Neuronal stem cell (in vitro differentiated cells): ENCODE data around the gene NATD1.
A peak's percentile ranks its signal among the peaks of the same experiment; 100 is the strongest.

Experiments used
- DNase-seq: peaks from one replicate; pipeline ENCODE4 v3.0.0-alpha.2; 2013; ENCODE audit warnings: low spot score
- H2AFZ ChIP-seq: one replicate; pipeline ENCODE4 v1.6.1; 2013; ENCODE audit warnings: mild to moderate bottlenecking, low read length, inconsistent platforms
- H2AK5ac ChIP-seq: 2 replicates; pipeline ENCODE4 v1.6.1; 2013; ENCODE audit warnings: low read depth, mild to moderate bottlenecking, inconsistent platforms, low read length, moderate library complexity, mixed read lengths
- H2BK120ac ChIP-seq: 2 replicates; pipeline ENCODE4 v1.6.1; 2013; ENCODE audit warnings: low read depth, mild to moderate bottlenecking, inconsistent platforms, low read length, moderate library complexity, mixed read lengths
- H2BK12ac ChIP-seq: one replicate; pipeline ENCODE4 v1.6.1; 2013; ENCODE audit warnings: low read length, inconsistent platforms
- H2BK15ac ChIP-seq: 2 replicates; pipeline ENCODE4 v1.6.1; 2013; ENCODE audit warnings: mild to moderate bottlenecking, low read length, inconsistent platforms, mixed read lengths
- H2BK5ac ChIP-seq: one replicate; pipeline ENCODE4 v1.6.1; 2013; ENCODE audit warnings: inconsistent platforms, mild to moderate bottlenecking, low read length, moderate library complexity
- H3K14ac ChIP-seq: one replicate; pipeline ENCODE4 v1.6.1; 2013; ENCODE audit warnings: low read length, inconsistent platforms
- H3K18ac ChIP-seq: 2 replicates; pipeline ENCODE4 v1.6.1; 2013; ENCODE audit warnings: low read length, inconsistent platforms
- H3K23ac ChIP-seq: 2 replicates; pipeline ENCODE4 v1.6.1; 2013; ENCODE audit warnings: low read depth, mild to moderate bottlenecking, mixed read lengths, low read length, inconsistent platforms; ENCODE audit not compliant: poor library complexity
- H3K27ac ChIP-seq: replicated peaks from 3 replicates; pipeline ENCODE4 v1.5.1; 2013; ENCODE audit warnings: low read length, inconsistent platforms
- H3K27me3 ChIP-seq, 3 experiments: 2 replicates each; pipeline ENCODE4 v1.6.1; 2013; ENCODE audit warnings: low read length in 3 of 3, mild to moderate bottlenecking in 2 of 3, inconsistent platforms in 1 of 3, low read depth in 1 of 3, mixed read lengths in 1 of 3, moderate library complexity in 1 of 3; ENCODE audit not compliant: control insufficient read depth in 3 of 3, insufficient read depth in 3 of 3
- H3K36me3 ChIP-seq, 2 donors: replicated peaks in 1 of 2; 2 replicates each; pipeline ENCODE4 v1.6.1; 2013; ENCODE audit warnings: low read length in 2 of 2; ENCODE audit not compliant: control insufficient read depth in 2 of 2, insufficient read depth in 2 of 2
- H3K4ac ChIP-seq: 2 replicates; pipeline ENCODE4 v1.6.1; 2013; ENCODE audit warnings: inconsistent platforms, mild to moderate bottlenecking, low read length, moderate library complexity
- H3K4me1 ChIP-seq, 2 donors: 1 replicate in 1 of 2; 2 replicates in 1 of 2; pipeline ENCODE4 v1.6.1; 2013; ENCODE audit warnings: low read length in 2 of 2, low read depth in 1 of 2; ENCODE audit not compliant: control insufficient read depth in 2 of 2, insufficient read depth in 1 of 2
- H3K4me2 ChIP-seq: one replicate; pipeline ENCODE4 v1.6.1; 2013; ENCODE audit warnings: mild to moderate bottlenecking, low read length, inconsistent platforms; ENCODE audit not compliant: insufficient read depth, poor library complexity, severe bottlenecking
- H3K4me3 ChIP-seq, 2 donors: 2 replicates each; pipeline ENCODE4 v1.5.1; 2013; ENCODE audit warnings: low read length in 2 of 2, mild to moderate bottlenecking in 2 of 2, inconsistent platforms in 1 of 2, moderate library complexity in 1 of 2
- H3K79me1 ChIP-seq: one replicate; pipeline ENCODE4 v1.6.1; 2013; ENCODE audit warnings: low read depth, mild to moderate bottlenecking, inconsistent platforms, low read length, moderate library complexity
- H3K9ac ChIP-seq: one replicate; pipeline ENCODE4 v1.6.1; 2013; ENCODE audit warnings: mild to moderate bottlenecking, low read depth, low read length, inconsistent platforms; ENCODE audit not compliant: poor library complexity
- H3K9me3 ChIP-seq, 2 donors: replicated peaks in 1 of 2; 2 replicates each; pipeline versions ENCODE3 to v1.6.1; 2013; ENCODE audit warnings: low read length in 2 of 2, mild to moderate bottlenecking in 2 of 2, inconsistent platforms in 1 of 2, low read depth in 1 of 2, mixed read lengths in 1 of 2, moderate library complexity in 1 of 2; ENCODE audit not compliant: control insufficient read depth in 2 of 2, insufficient read depth in 1 of 2
- H4K8ac ChIP-seq: one replicate; pipeline ENCODE4 v1.6.1; 2013; ENCODE audit warnings: low read depth, mild to moderate bottlenecking, inconsistent platforms, low read length, moderate library complexity
- H4K91ac ChIP-seq: one replicate; pipeline ENCODE4 v1.6.1; 2013; ENCODE audit warnings: low read length, low read depth, mild to moderate bottlenecking, inconsistent platforms; ENCODE audit not compliant: poor library complexity
- WGBS, 2 donors: extraction: QIAGEN DNeasy Blood & Tissue Kit; methylation state at CpG; one replicate each; pipeline ENCODE4 v1.1.7; 2013; ENCODE audit warnings: missing lambda C conversion rate in 2 of 2, mixed read lengths in 1 of 2; ENCODE audit not compliant: insufficient read length in 2 of 2, insufficient replicate concordance in 1 of 2; ENCODE audit errors: extremely low coverage in 2 of 2; 5-methylcytosine and 5-hydroxymethylcytosine counted together

Gene NATD1

GRCh38 chr17:21283482-21284318 is 30.5 kb upstream of the NATD1 start:
- H2AK5ac ChIP-seq, result peak overlapping the region; percentile 30
- H3K9me3 ChIP-seq, result no peaks in the 10 kb centered on the region
- no peak overlapping the region for H4K8ac ChIP-seq
- peak overlapping the region; percentile 47 for H2BK12ac ChIP-seq
- no peak for DNase-seq
- H3K23ac ChIP-seq, result peak overlapping the region; percentile 65
- H3K9ac ChIP-seq, result peak overlapping the region; percentile 14
- H3K4me2 ChIP-seq, result peak overlapping the region; percentile 95
- no peaks in the 10 kb centered on the region for H3K36me3 ChIP-seq
- H2BK120ac ChIP-seq, result no peak overlapping the region
- peaks cover 0 to 37% (median 18%) of the 10 kb centered on the region in 3 experiments for H3K27me3 ChIP-seq
- peaks cover 3% of the 10 kb centered on the region for H3K79me1 ChIP-seq
- peak overlapping the region; percentile 84 for H3K18ac ChIP-seq
- H3K4me3 ChIP-seq, result peak overlapping the region; percentile 49 to 77
- no peak overlapping the region for H3K14ac ChIP-seq
- no peak overlapping the region for H2BK15ac ChIP-seq
- peak overlapping the region; percentile 96 for H2AFZ ChIP-seq
- H4K91ac ChIP-seq, result no peak overlapping the region
- no CpG with 5 or more reads among the region's 49 CpGs for WGBS, 2 donors
- no peak overlapping the region for H3K27ac ChIP-seq
- H2BK5ac ChIP-seq, result peak overlapping the region; percentile 11
- peaks cover 12 to 24% of the 10 kb centered on the region in 2 donors for H3K4me1 ChIP-seq
- H3K4ac ChIP-seq, result no peak overlapping the region

- Histone ChIP-seq H4K8ac (no peak overlapping the region), H3K9ac (no peak overlapping the region), H2BK12ac (no peak overlapping the region), H3K4ac (no peak overlapping the region), H3K36me3 (no peaks in the 10 kb centered on the region), H2AFZ (no peak overlapping the region), H3K4me1 (peaks cover 12 to 24% of the 10 kb centered on the region in 2 donors), H3K18ac (no peak overlapping the region), H3K4me2 (no peak overlapping the region), H3K9me3 (no peaks in the 10 kb centered on the region), H2BK15ac (no peak overlapping the region), H3K27ac (no peak overlapping the region), H2AK5ac (peak overlapping the region; percentile 30), H4K91ac (no peak overlapping the region), H3K14ac (no peak overlapping the region), H2BK5ac (peak overlapping the region; percentile 11), H3K4me3 (no peak overlapping the region), H3K27me3 (peaks cover 0 to 44% (median 20%) of the 10 kb centered on the region in 3 experiments), H2BK120ac (no peak overlapping the region), H3K79me1 (peaks cover 1% of the 10 kb centered on the region), H3K23ac (no peak overlapping the region)
- DNase-seq, result no peak
- WGBS, 2 donors, result no CpG with 5 or more reads among the region's 5 CpGs
These were observed 29.6 kb upstream of the NATD1 start for GRCh38 chr17:21282850-21283249.

DNA sequence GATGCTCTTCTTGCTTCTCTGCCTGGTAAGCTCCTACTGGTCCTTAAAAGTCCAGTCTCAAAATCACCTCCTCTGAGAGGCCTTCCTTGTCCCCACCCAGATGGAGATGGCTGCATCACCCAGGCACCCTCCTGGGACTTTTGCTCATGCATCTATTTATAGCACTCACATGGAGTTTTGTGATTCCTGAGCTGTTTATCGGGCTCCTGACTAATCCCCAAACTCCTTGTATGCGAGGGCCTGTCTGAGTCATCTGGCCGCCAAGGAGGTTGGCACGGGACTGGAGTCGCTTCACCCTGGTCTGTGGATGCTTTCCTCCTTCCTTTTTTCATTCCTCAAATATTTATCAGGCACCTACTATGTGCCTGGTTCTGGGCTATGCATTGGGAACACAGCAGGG is 29.0 kb upstream of the NATD1 start:
- Histone ChIP-seq H2BK12ac (no peak overlapping the region), H3K18ac (no peak overlapping the region), H3K14ac (no peak overlapping the region), H3K27ac (no peak overlapping the region), H3K4me3 (no peak overlapping the region), H2BK5ac (no peak overlapping the region), H3K4ac (no peak overlapping the region), H2BK15ac (no peak overlapping the region), H3K36me3 (no peaks in the 10 kb centered on the region), H4K91ac (no peak overlapping the region), H2AFZ (no peak overlapping the region), H3K27me3 (peaks cover 0 to 49% (median 22%) of the 10 kb centered on the region in 3 experiments), H3K4me1 (peaks cover 12 to 24% of the 10 kb centered on the region in 2 donors), H3K9me3 (no peaks in the 10 kb centered on the region), H3K79me1 (peaks cover 1% of the 10 kb centered on the region), H3K4me2 (no peak overlapping the region), H3K9ac (no peak overlapping the region), H2AK5ac (no peak overlapping the region), H2BK120ac (no peak overlapping the region), H3K23ac (no peak overlapping the region), H4K8ac (no peak overlapping the region)
- no peak for DNase-seq
- no CpG with 5 or more reads among the region's 5 CpGs for WGBS, 2 donors

GRCh38 chr17:21280081-21280518 is 26.9 kb upstream of the NATD1 start:
- H2AFZ ChIP-seq, result peak overlapping the region; percentile 63
- no CpG with 5 or more reads among the region's 10 CpGs for WGBS, 2 donors
- H3K36me3 ChIP-seq, result no peaks in the 10 kb centered on the region
- H2BK120ac ChIP-seq, result no peak overlapping the region
- H3K79me1 ChIP-seq, result peaks cover under 1% of the 10 kb centered on the region
- no peak overlapping the region for H2BK12ac ChIP-seq
- H3K27me3 ChIP-seq, result peaks cover 2 to 62% (median 38%) of the 10 kb centered on the region in 3 experiments
- H3K4me1 ChIP-seq, result peaks cover 4 to 10% of the 10 kb centered on the region in 2 donors
- no peak overlapping the region for H2BK5ac ChIP-seq
- DNase-seq, result peak; percentile 72
- no peak overlapping the region for H3K23ac ChIP-seq
- H4K8ac ChIP-seq, result no peak overlapping the region
- no peaks in the 10 kb centered on the region for H3K9me3 ChIP-seq
- no peak overlapping the region for H3K14ac ChIP-seq
- no peak overlapping the region for H3K4me2 ChIP-seq
- H2AK5ac ChIP-seq, result peak overlapping the region; percentile 47
- peak overlapping the region; percentile 74 for H3K18ac ChIP-seq
- no peak overlapping the region for H4K91ac ChIP-seq
- H3K4me3 ChIP-seq, result no peak overlapping the region
- no peak overlapping the region for H2BK15ac ChIP-seq
- no peak overlapping the region for H3K27ac ChIP-seq
- no peak overlapping the region for H3K4ac ChIP-seq
- peak overlapping the region; percentile 61 for H3K9ac ChIP-seq
